ENCODE results near the gene ADSL. TPM values are rescaled to one million over a fixed set of nuclear protein-coding genes. Genes with fewer than 3 reads are reported as not detected.

The ADSL gene
- total and polyA plus RNA-seq, 4 donors: 31.1 to 49.0 (median 37.7) TPM

- WGBS, 2 donors: 64 to 68% methylated on average over 5 of the region's 5 CpGs
- Histone ChIP-seq H3K27ac (ENCODE audit: low read depth in 1 of 2, low read length in 2 of 2) (no peak overlapping the region), H3K36me3 (ENCODE audit: control insufficient read depth in 1 of 2, insufficient read depth in 2 of 2, low read length in 1 of 2) (no peaks in the 10 kb centered on the region), H3K27me3 (ENCODE audit: control insufficient read depth in 1 of 2, insufficient read depth in 2 of 2, low read length in 1 of 2) (no peaks in the 10 kb centered on the region), H3K4me1 (ENCODE audit: control insufficient read depth in 1 of 2, insufficient read depth in 2 of 2, low read length in 2 of 2) (no peaks in the 10 kb centered on the region), H3K9me3 (ENCODE audit: control insufficient read depth, low read length) (no peaks in the 10 kb centered on the region), H3K4me3 (ENCODE audit: low read length in 2 of 2) (no peak overlapping the region)
- DNase-seq: no peak
- intact Hi-C loops (cut with DNase I): no loop called here
- ATAC-seq (ENCODE audit: low FRiP score): no peak
Measured at GRCh38 chr22:40387746-40388145, 41.4 kb downstream of the ADSL start.

- H3K27me3 ChIP-seq (ENCODE audit: control insufficient read depth in 1 of 2, insufficient read depth in 2 of 2, low read length in 1 of 2): no peaks in the 10 kb centered on the region
- DNase-seq (no peak), ATAC-seq (ENCODE audit: low FRiP score) (no peak)
- intact Hi-C loops (cut with DNase I): no loop called here
- H3K36me3 ChIP-seq (ENCODE audit: control insufficient read depth in 1 of 2, insufficient read depth in 2 of 2, low read length in 1 of 2): no peaks in the 10 kb centered on the region
- H3K27ac ChIP-seq (ENCODE audit: low read depth in 1 of 2, low read length in 2 of 2): no peak overlapping the region
- no peak overlapping the region for H3K4me3 ChIP-seq (ENCODE audit: low read length in 2 of 2)
- H3K9me3 ChIP-seq (ENCODE audit: control insufficient read depth, low read length): no peaks in the 10 kb centered on the region
- 83 to 86% methylated on average over 4 of the region's 4 CpGs for WGBS, 2 donors
- H3K4me1 ChIP-seq (ENCODE audit: control insufficient read depth in 1 of 2, insufficient read depth in 2 of 2, low read length in 2 of 2): no peaks in the 10 kb centered on the region
Measured at GRCh38 chr22:40388231-40388630, 41.9 kb downstream of the ADSL start.

- WGBS, 2 donors: 79 to 83% methylated on average over 2 of the region's 2 CpGs
- Histone ChIP-seq H3K9me3 (ENCODE audit: control insufficient read depth, low read length) (no peaks in the 10 kb centered on the region), H3K27me3 (ENCODE audit: control insufficient read depth in 1 of 2, insufficient read depth in 2 of 2, low read length in 1 of 2) (no peaks in the 10 kb centered on the region), H3K4me1 (ENCODE audit: control insufficient read depth in 1 of 2, insufficient read depth in 2 of 2, low read length in 2 of 2) (no peaks in the 10 kb centered on the region), H3K4me3 (ENCODE audit: low read length in 2 of 2) (no peak overlapping the region), H3K36me3 (ENCODE audit: control insufficient read depth in 1 of 2, insufficient read depth in 2 of 2, low read length in 1 of 2) (no peaks in the 10 kb centered on the region), H3K27ac (ENCODE audit: low read depth in 1 of 2, low read length in 2 of 2) (no peak overlapping the region)
- no peak for ATAC-seq (ENCODE audit: low FRiP score)
- intact Hi-C loops (cut with DNase I): no loop called here
- no peak for DNase-seq
Measured at GRCh38 chr22:40391417-40391816, 45.1 kb downstream of the ADSL start.

- ATAC-seq (ENCODE audit: low FRiP score) (no peak), DNase-seq (no peak)
- Histone ChIP-seq H3K27me3 (ENCODE audit: control insufficient read depth in 1 of 2, insufficient read depth in 2 of 2, low read length in 1 of 2) (no peaks in the 10 kb centered on the region), H3K27ac (ENCODE audit: low read depth in 1 of 2, low read length in 2 of 2) (no peak overlapping the region), H3K4me1 (ENCODE audit: control insufficient read depth in 1 of 2, insufficient read depth in 2 of 2, low read length in 2 of 2) (peaks cover 0 to 2% of the 10 kb centered on the region in 2 donors), H3K36me3 (ENCODE audit: control insufficient read depth in 1 of 2, insufficient read depth in 2 of 2, low read length in 1 of 2) (no peaks in the 10 kb centered on the region), H3K4me3 (ENCODE audit: low read length in 2 of 2) (no peak overlapping the region), H3K9me3 (ENCODE audit: control insufficient read depth, low read length) (no peaks in the 10 kb centered on the region)
- WGBS, 2 donors: 92 to 93% methylated on average over 2 of the region's 2 CpGs
- intact Hi-C loops (cut with DNase I): no loop called here
Measured at GRCh38 chr22:40392618-40393017, 46.3 kb downstream of the ADSL start.

- H3K4me3 ChIP-seq (ENCODE audit: low read length in 2 of 2): no peak overlapping the region
- whole genome bisulfite sequencing, 2 donors: 80 to 88% methylated on average over 3 of the region's 3 CpGs
- H3K36me3 ChIP-seq (ENCODE audit: control insufficient read depth in 1 of 2, insufficient read depth in 2 of 2, low read length in 1 of 2): no peaks in the 10 kb centered on the region
- no peak for ATAC-seq (ENCODE audit: low FRiP score)
- H3K27ac ChIP-seq (ENCODE audit: low read depth in 1 of 2, low read length in 2 of 2): no peak overlapping the region
- peaks cover 0 to 2% of the 10 kb centered on the region in 2 donors for H3K4me1 ChIP-seq (ENCODE audit: control insufficient read depth in 1 of 2, insufficient read depth in 2 of 2, low read length in 2 of 2)
- intact Hi-C loops (cut with DNase I): no loop called here
- no peaks in the 10 kb centered on the region for H3K27me3 ChIP-seq (ENCODE audit: control insufficient read depth in 1 of 2, insufficient read depth in 2 of 2, low read length in 1 of 2)
- no peak for DNase-seq
- H3K9me3 ChIP-seq (ENCODE audit: control insufficient read depth, low read length): no peaks in the 10 kb centered on the region
Measured at GRCh38 chr22:40394607-40395006, 48.3 kb downstream of the ADSL start.

GRCh38 chr22:40395607-40396006 lies 49.3 kb downstream of the ADSL start:
- H3K4me1 ChIP-seq (ENCODE audit: control insufficient read depth in 1 of 2, insufficient read depth in 2 of 2, low read length in 2 of 2): peaks cover 0 to 2% of the 10 kb centered on the region in 2 donors
- no peaks in the 10 kb centered on the region for H3K27me3 ChIP-seq (ENCODE audit: control insufficient read depth in 1 of 2, insufficient read depth in 2 of 2, low read length in 1 of 2)
- no peak overlapping the region for H3K27ac ChIP-seq (ENCODE audit: low read depth in 1 of 2, low read length in 2 of 2)
- intact Hi-C loops (cut with DNase I): no loop called here
- WGBS, 2 donors: 95 to 96% methylated on average over 7 of the region's 7 CpGs
- no peak for DNase-seq
- H3K36me3 ChIP-seq (ENCODE audit: control insufficient read depth in 1 of 2, insufficient read depth in 2 of 2, low read length in 1 of 2): no peaks in the 10 kb centered on the region
- H3K9me3 ChIP-seq (ENCODE audit: control insufficient read depth, low read length): no peaks in the 10 kb centered on the region
- no peak overlapping the region for H3K4me3 ChIP-seq (ENCODE audit: low read length in 2 of 2)
- no peak for ATAC-seq (ENCODE audit: low FRiP score)

GRCh38 chr22:40396882-40397281 lies 50.6 kb downstream of the ADSL start:
- no peak overlapping the region for H3K4me3 ChIP-seq (ENCODE audit: low read length in 2 of 2)
- WGBS, 2 donors: 19 to 33% methylated on average over 4 of the region's 4 CpGs
- ATAC-seq (ENCODE audit: low FRiP score): peak; percentile 62
- H3K27me3 ChIP-seq (ENCODE audit: control insufficient read depth in 1 of 2, insufficient read depth in 2 of 2, low read length in 1 of 2): no peaks in the 10 kb centered on the region
- H3K36me3 ChIP-seq (ENCODE audit: control insufficient read depth in 1 of 2, insufficient read depth in 2 of 2, low read length in 1 of 2): peaks cover 0 to under 1% of the 10 kb centered on the region in 2 donors
- no peak overlapping the region for H3K27ac ChIP-seq (ENCODE audit: low read depth in 1 of 2, low read length in 2 of 2)
- DNase-seq: peak; percentile 56 to 58
- intact Hi-C loops (cut with DNase I): no loop called here
- H3K9me3 ChIP-seq (ENCODE audit: control insufficient read depth, low read length): no peaks in the 10 kb centered on the region
- H3K4me1 ChIP-seq (ENCODE audit: control insufficient read depth in 1 of 2, insufficient read depth in 2 of 2, low read length in 2 of 2): peaks cover 0 to 2% of the 10 kb centered on the region in 2 donors

GRCh38 chr22:40397396-40397795 lies 51.1 kb downstream of the ADSL start:
- H3K27me3 ChIP-seq (ENCODE audit: control insufficient read depth in 1 of 2, insufficient read depth in 2 of 2, low read length in 1 of 2): no peaks in the 10 kb centered on the region
- DNase-seq (peak in 1 of 2 donors; percentile 25), ATAC-seq (ENCODE audit: low FRiP score) (peak; percentile 30)
- no peaks in the 10 kb centered on the region for H3K9me3 ChIP-seq (ENCODE audit: control insufficient read depth, low read length)
- H3K27ac ChIP-seq (ENCODE audit: low read depth in 1 of 2, low read length in 2 of 2): no peak overlapping the region
- WGBS, 2 donors: 66 to 73% methylated on average over 1 of the region's 1 CpG
- H3K4me3 ChIP-seq (ENCODE audit: low read length in 2 of 2): no peak overlapping the region
- intact Hi-C loops (cut with DNase I): no loop called here
- peaks cover 0 to 2% of the 10 kb centered on the region in 2 donors for H3K36me3 ChIP-seq (ENCODE audit: control insufficient read depth in 1 of 2, insufficient read depth in 2 of 2, low read length in 1 of 2)
- peaks cover 0 to 2% of the 10 kb centered on the region in 2 donors for H3K4me1 ChIP-seq (ENCODE audit: control insufficient read depth in 1 of 2, insufficient read depth in 2 of 2, low read length in 2 of 2)

GRCh38 chr22:40399621-40400020 lies 53.3 kb downstream of the ADSL start:
- ATAC-seq (ENCODE audit: low FRiP score): no peak
- 49 to 54% methylated on average over 2 of the region's 2 CpGs for whole genome bisulfite sequencing, 2 donors
- peaks cover 0 to 2% of the 10 kb centered on the region in 2 donors for H3K36me3 ChIP-seq (ENCODE audit: control insufficient read depth in 1 of 2, insufficient read depth in 2 of 2, low read length in 1 of 2)

More at GRCh38 chr22:40399621-40400020, 53.3 kb downstream of the ADSL start:
- H3K27ac ChIP-seq (ENCODE audit: low read depth in 1 of 2, low read length in 2 of 2): no peak overlapping the region
- peak in 1 of 2 donors; percentile 27 for DNase-seq
- H3K9me3 ChIP-seq (ENCODE audit: control insufficient read depth, low read length): no peaks in the 10 kb centered on the region
- intact Hi-C loops (cut with DNase I): no loop called here
- no peaks in the 10 kb centered on the region for H3K27me3 ChIP-seq (ENCODE audit: control insufficient read depth in 1 of 2, insufficient read depth in 2 of 2, low read length in 1 of 2)
- H3K4me1 ChIP-seq (ENCODE audit: control insufficient read depth in 1 of 2, insufficient read depth in 2 of 2, low read length in 2 of 2): peaks cover 0 to 2% of the 10 kb centered on the region in 2 donors
- no peak overlapping the region for H3K4me3 ChIP-seq (ENCODE audit: low read length in 2 of 2)

All from aorta (tissue), 5 donors.